Measurements from ENCODE around the gene PXK. TPM values are rescaled to one million over a fixed set of nuclear protein-coding genes. Genes with fewer than 3 reads are reported as not detected.
A peak's percentile ranks its signal among the peaks of the same experiment; 100 is the strongest.

The PXK gene
- polyA plus RNA-seq, 1 donor (not counting 4 experiments of a cell fraction or from before 2014, with no cell fraction given): 12.2 TPM

GRCh38 chr3:58345457-58345856 lies 12.8 kb downstream of the PXK start:
- no peaks in the 10 kb centered on the region for H3K79me2 ChIP-seq (ENCODE audit: control insufficient read depth, insufficient read depth, low read length)
- H2AFZ ChIP-seq (ENCODE audit: control insufficient read depth, low read length): no peak overlapping the region
- H3K36me3 ChIP-seq (ENCODE audit: control insufficient read depth in 2 of 2, extremely low read depth in 1 of 2, insufficient read depth in 2 of 2, low read length in 2 of 2): peaks cover 0 to 3% of the 10 kb centered on the region in 2 experiments
- TF ChIP-seq EZH2 (IDR thresholded peaks at IDR 0.05; ENCODE audit: low read length) (no peak), CTCF (optimal IDR thresholded peaks at IDR 0.05 in 1 of 3, IDR thresholded peaks at IDR 0.05 in 1 of 3, conservative IDR thresholded peaks at IDR 0.05 in 1 of 3; ENCODE audit: extremely low read depth in 1 of 3, insufficient read depth in 2 of 3, low read length in 3 of 3) (no peak)
- no peaks in the 10 kb centered on the region for H3K9me1 ChIP-seq (ENCODE audit: control insufficient read depth, extremely low read depth, insufficient read depth, low read length)
- H3K27ac ChIP-seq (ENCODE audit: control insufficient read depth, insufficient read depth, low read length): no peak overlapping the region
- no peaks in the 10 kb centered on the region for H3K4me1 ChIP-seq (ENCODE audit: control insufficient read depth, extremely low read depth, insufficient read depth, low read length)
- H3K9ac ChIP-seq (ENCODE audit: control insufficient read depth, extremely low read depth, insufficient read depth, low read length): no peak overlapping the region
- no peak overlapping the region for H3K4me2 ChIP-seq (ENCODE audit: control insufficient read depth, extremely low read depth, insufficient read depth, low read depth, low read length)
- no peaks in the 10 kb centered on the region for H4K20me1 ChIP-seq (ENCODE audit: control insufficient read depth, extremely low read depth, insufficient read depth, low read length)
- dilution Hi-C loops (cut with MboI; ENCODE audit: extremely low pct_ligation_motif_present, low sequenced_read_pairs): no loop called here
- no peaks in the 10 kb centered on the region for H3K9me3 ChIP-seq (ENCODE audit: control insufficient read depth, low read depth, low read length)
- no peak for DNase-seq (ENCODE audit: low read depth, low spot score)
- no peak overlapping the region for H3K4me3 ChIP-seq (ENCODE audit: control insufficient read depth in 2 of 3, extremely low read depth in 1 of 3, insufficient read depth in 2 of 3, low read depth in 1 of 3, low read length in 3 of 3)
- no peak for FAIRE-seq
- H3K27me3 ChIP-seq (ENCODE audit: control insufficient read depth, extremely low read depth, insufficient read depth, low read length): no peaks in the 10 kb centered on the region

GRCh38 chr3:58346368-58346767 lies 13.7 kb downstream of the PXK start:
- Histone ChIP-seq H3K36me3 (ENCODE audit: control insufficient read depth in 2 of 2, extremely low read depth in 1 of 2, insufficient read depth in 2 of 2, low read length in 2 of 2) (peaks cover 0 to 3% of the 10 kb centered on the region in 2 experiments), H3K4me3 (ENCODE audit: control insufficient read depth in 2 of 3, extremely low read depth in 1 of 3, insufficient read depth in 2 of 3, low read depth in 1 of 3, low read length in 3 of 3) (no peak overlapping the region), H3K4me2 (ENCODE audit: control insufficient read depth, extremely low read depth, insufficient read depth, low read depth, low read length) (no peak overlapping the region), H3K9me3 (ENCODE audit: control insufficient read depth, low read depth, low read length) (no peaks in the 10 kb centered on the region), H3K27ac (ENCODE audit: control insufficient read depth, insufficient read depth, low read length) (no peak overlapping the region), H2AFZ (ENCODE audit: control insufficient read depth, low read length) (no peak overlapping the region), H3K9ac (ENCODE audit: control insufficient read depth, extremely low read depth, insufficient read depth, low read length) (no peak overlapping the region), H3K9me1 (ENCODE audit: control insufficient read depth, extremely low read depth, insufficient read depth, low read length) (no peaks in the 10 kb centered on the region), H4K20me1 (ENCODE audit: control insufficient read depth, extremely low read depth, insufficient read depth, low read length) (no peaks in the 10 kb centered on the region), H3K4me1 (ENCODE audit: control insufficient read depth, extremely low read depth, insufficient read depth, low read length) (no peaks in the 10 kb centered on the region), H3K27me3 (ENCODE audit: control insufficient read depth, extremely low read depth, insufficient read depth, low read length) (no peaks in the 10 kb centered on the region), H3K79me2 (ENCODE audit: control insufficient read depth, insufficient read depth, low read length) (no peaks in the 10 kb centered on the region)
- dilution Hi-C loops (cut with MboI; ENCODE audit: extremely low pct_ligation_motif_present, low sequenced_read_pairs): no loop called here
- peak; percentile 17 for FAIRE-seq
- no peak for DNase-seq (ENCODE audit: low read depth, low spot score)
- no peak for TF ChIP-seq CTCF (optimal IDR thresholded peaks at IDR 0.05 in 1 of 3, IDR thresholded peaks at IDR 0.05 in 1 of 3, conservative IDR thresholded peaks at IDR 0.05 in 1 of 3; ENCODE audit: extremely low read depth in 1 of 3, insufficient read depth in 2 of 3, low read length in 3 of 3)
- TF ChIP-seq EZH2 (IDR thresholded peaks at IDR 0.05; ENCODE audit: low read length): no peak

Measured in keratinocyte (primary cell).